HG02798 (cell line): ENCODE results near the gene IRF9.

Source experiments
- ATAC-seq: cut with Tn5 transposase; IDR thresholded peaks from one replicate; pipeline ENCODE4 v1.9.1; 2021; ENCODE audit warnings: mild to moderate bottlenecking; ENCODE audit not compliant: unreplicated experiment, poor library complexity

The IRF9 gene

DNA sequence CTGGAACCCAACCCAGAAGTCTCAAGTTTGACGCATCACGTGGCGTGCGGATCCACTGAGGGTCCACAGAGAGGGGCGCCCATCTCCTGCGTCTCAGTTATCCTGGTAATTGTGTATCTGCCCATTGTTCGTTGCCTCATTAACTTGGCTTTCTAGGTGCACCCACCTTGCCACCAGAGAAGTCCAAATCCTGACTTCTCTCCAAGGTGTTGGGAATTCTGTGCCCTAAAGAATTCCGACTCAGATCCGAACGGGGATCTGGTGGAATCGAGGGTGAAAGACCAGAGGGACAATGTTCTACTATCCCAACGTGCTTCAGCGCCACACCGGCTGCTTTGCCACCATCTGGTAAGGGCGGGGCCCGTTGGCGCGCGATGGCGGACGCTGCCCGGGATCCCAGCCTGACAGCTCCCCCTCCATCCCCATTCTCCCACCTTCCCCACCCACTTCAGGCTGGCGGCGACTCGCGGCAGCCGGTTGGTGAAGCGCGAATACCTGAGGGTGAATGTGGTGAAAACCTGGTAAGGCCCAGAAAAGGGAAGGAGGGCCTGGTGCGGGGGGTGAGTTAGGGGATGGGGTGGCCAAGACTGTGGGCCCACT lies 11.3 kb downstream of the IRF9 start:
- no peak for ATAC-seq

- ATAC-seq = no peak
These were observed 11.8 kb downstream of the IRF9 start for GRCh38 chr14:24172871-24173281.

GRCh38 chr14:24176599-24176998 lies 15.5 kb downstream of the IRF9 start:
- no peak for ATAC-seq

DNA sequence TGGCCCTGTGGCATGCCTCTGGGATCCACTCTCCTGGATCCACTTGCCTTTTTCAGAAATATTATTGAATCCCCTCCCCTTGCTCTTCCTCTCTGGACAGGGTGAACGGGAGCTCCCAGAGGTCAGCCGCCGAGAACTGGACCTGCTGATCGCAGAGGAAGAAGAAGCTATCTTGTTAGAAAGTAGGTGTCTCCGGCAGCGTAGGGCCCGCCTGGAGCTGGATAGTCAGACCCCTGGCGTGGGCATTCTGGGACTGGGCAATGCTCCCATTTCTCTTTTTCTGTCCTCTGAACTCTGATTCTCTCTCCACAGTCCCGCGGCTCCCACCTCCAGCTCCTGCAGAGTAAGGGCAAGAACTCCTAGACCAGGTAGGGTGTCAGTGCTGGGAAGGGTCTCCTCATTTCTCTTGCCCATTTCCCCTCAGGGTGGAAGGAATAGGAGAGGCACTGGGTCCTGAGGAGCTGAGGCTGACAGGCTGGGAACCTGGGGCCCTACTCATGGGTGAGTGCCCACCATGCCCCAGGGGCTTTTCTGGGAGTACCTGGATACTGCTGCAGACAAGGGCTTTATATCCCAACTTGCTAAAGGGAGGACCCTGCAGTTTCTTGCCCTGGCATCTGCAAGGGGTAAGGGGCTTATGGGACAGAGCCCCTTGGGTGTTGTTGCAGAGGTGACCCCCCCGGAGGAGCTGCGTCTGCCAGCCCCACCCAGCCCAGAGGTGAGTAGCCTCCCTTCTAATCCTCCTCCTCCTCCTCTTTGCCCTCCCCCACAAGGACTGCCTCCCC lies 16.2 kb downstream of the IRF9 start:
- ATAC-seq = no peak

DNA sequence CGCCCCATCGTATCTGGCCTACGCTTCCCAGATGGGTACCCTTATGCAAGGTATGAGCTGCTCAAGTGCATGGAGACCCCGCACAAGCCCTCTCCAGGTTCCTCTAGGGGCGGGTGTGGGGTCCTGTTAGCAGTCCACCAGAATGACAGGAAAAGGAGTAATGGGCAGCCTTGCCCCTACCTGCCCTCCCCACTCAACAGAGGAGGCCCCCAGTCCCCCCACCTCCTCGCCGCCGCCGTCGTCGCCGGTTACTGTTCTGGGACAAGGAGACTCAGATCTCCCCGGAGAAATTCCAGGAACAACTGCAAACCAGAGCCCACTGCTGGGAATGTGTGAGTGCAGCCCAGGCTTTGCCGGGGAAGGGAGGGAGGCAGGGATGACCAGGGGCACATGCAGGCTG lies 16.8 kb downstream of the IRF9 start:
- no peak for ATAC-seq

GRCh38 chr14:24178399-24179178 lies 17.5 kb downstream of the IRF9 start:
- no peak for ATAC-seq

DNA sequence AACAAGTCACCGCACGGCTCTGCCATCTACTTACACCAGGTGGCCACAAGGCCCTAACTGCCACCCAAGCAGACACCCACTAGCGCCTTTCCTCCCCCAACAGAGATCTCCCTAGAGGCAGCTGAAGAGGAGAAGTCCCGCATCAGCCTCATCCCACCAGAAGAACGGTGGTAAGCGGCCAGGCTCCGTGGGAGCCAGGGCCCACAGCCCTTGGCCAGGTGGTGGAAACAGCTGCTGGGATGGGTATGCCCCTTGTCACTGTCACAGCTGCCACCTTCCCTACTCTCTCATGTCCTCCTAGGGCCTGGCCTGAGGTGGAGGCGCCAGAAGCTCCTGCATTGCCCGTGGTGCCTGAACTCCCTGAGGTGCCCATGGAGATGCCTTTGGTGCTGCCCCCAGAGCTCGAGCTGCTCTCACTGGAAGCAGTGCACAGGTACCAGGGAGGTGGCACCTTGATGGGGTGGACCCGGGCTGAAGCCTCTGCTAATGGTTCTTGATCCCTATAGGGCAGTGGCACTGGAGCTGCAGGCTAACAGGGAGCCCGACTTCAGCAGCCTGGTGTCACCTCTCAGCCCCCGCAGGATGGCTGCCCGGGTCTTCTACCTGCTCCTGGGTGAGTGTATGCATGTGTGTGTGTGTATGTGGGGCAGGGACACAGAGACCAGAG lies 18.4 kb downstream of the IRF9 start:
- no peak for ATAC-seq

DNA sequence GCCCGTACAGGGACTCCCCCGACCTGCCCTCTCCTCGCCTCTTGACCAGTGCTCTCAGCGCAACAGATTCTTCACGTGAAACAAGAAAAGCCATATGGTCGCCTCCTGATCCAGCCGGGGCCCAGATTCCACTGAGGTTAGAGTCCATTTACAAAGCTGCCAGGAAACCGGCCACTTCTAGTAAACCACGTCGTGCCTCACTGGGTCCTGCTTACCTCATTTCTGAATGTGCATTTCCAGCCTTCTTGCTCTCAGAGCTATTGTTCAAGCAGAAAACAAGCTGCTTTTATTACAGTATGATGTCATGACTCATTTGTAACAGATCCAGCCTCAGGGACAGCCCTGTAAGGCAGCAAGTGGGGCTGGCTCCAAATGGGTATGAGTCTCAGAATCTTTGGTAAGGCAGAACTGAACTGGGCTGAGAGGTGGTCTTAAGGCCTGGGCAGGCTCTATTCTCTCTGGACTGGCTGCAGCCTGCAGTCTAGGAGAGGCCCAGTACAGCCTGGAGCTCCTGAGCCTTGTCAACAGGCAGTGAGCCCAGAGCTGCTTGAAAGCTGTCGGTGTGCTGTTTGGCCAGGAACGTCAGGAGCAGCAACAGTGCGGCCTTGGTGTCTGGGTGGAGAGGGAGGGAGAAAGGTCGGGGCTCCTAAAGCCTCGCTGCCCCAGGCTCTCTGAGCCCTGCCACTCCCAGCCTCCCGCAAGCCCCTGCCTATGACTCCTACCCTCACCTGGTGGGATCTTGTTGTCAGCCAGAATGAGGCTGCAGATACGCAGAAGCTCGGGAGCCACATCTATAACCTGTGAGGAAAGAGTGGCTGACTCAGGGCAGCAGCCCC lies 19.1 kb downstream of the IRF9 start:
- no peak for ATAC-seq

DNA sequence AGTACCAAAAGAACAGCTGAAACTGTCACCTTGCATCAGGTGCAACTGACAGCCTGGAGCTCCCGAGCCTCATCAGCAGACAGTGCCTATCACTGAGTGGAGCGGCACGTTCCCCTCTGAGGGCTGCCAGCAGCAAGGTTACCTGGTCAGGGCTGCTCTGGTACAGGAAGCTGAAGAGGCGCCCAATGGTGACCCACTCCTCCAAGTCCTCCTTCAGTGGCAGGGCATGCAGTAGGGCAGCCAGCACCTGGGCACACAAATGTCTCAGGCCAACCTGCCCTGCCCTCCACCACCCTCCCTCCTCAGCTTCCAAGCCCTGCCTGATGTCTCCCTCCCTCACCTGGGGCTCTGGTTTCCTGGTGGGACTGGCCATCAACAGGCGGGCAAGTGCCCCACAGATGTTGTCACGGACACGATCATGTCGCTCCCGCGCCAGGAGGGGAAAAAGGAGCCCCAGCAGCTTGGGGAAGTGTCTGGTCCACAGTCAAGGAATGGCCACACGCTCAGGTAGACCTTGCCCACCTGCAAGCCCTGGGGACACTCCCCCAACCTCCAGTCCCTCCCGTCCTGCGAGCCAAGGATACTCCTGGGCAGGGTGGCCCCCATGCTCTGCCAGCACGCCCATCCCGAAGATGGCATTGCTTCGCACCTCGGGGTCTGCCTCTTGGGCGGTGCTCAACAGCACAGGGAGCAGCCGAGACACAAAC lies 20.5 kb downstream of the IRF9 start:
- ATAC-seq = no peak

DNA sequence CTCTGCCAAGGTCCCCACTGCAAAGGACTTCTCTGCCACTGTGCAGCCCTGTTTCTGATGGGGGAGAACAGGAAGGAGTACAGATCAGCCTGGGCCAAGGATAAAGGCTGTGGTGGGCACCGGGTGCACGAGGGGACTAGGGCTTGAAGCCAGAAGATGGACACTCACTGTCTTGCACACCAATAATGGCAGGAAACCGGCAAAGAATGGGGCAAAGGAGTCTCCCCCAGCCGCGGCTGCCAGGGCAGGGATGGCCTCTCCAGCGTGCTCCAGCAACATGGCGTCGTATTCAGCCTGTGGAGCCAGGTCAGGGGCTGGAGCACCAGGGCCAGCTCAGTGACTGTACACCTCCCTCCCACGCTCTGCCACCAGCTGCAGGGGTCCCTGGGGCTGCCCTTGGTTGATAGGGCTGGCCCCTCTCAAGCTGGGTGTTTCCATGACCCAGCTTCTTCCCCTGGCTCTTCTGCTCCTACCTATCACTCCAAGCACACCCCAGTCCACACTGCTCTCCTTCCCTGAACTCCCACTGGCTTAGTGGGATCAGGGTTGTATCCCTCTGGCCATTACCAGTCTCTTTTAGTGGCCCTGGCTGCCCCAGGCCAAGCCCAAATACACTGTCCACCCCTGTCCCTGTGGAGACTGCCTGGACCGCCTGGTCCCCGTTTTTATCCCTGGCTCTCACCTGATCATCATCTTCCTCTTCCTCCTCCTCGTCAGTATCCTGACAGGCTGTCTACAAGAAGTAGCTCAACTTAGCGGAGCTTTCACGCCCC lies 21.2 kb downstream of the IRF9 start:
- ATAC-seq = no peak

DNA sequence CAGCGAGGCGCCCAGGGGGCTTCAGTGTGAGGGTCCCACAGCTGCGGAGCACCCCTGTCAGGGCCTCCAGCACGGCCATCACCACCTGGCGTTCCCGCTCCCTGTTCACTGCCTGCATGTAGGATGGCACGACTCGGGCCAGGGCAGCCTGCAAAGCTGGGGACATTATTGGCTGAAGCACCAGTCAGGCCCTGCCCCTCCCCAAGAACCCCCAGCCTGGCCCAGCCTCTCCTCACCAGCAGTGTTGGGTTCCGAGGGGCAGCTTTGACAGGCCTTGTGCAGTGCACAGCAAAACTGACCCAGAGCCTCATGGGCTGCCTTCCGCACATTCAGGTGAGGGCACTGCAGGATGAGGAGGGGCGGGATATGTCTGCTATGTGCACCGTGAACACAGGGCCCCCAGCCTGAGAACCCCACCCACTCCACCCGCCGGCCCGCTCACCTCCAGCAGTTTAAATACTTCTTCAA lies 22.0 kb downstream of the IRF9 start:
- no peak for ATAC-seq

DNA sequence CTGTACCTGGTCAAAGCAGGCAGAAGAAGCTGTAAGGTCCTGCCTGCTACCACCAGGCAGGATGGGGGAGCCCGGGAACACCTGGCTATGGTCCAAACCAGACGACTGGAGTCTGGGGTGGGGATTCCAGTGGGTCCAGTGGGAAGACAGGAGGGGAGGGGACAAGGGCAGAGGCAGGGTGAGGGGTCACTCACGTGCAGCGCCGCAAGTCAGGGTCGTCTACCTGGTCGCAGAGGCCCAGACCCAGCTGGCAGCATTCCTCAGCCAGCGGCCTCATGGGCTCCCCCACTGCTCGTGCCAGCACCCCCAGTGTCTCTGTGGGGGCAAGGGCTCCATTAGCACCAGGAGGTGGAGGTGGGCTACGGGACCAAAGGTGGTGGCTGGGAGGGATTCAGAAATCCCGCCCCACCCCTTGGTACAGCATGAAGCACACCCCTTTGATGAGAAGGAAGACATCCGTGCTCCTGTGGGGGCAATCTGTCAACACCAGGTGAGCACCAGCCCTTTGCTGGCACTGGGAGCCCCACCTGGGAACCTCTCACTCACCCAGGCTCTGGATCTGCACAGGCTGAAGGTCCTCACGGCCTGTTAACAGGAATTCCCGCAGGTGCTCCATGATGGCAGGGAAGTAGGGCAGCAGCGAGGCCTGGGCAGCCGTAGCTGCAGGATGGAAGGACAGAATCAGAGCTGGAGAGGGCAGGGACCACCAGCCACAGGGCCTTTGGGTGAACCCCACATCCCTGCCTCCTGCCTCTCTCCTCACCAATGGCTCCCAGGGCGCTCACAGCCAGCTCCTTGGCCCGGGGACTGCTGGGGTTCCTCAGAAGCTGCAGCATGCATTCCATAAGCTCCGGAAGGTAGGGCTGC lies 23.3 kb downstream of the IRF9 start:
- no peak for ATAC-seq

DNA sequence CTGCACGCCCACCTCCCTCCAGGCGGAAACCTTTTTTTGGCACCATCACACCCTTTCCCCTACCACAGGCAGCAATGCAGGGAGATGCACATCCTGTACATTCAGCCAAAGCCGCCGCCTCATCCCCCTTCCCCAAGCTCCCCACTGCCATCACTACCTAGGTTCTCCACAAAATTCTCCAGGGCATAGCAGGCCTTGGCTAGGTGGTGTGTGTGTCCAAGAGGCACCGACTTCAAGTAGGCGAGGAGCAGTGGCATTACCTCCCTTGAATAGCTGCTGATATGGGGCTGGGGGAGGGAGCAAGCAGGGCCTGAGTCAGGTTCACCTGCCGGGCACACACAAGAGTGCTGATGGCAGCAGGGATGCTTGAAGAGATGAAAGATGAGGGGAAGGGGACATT lies 24.0 kb downstream of the IRF9 start:
- ATAC-seq = no peak

GRCh38 chr14:24185741-24186140 lies 24.7 kb downstream of the IRF9 start:
- ATAC-seq = no peak

GRCh38 chr14:24186831-24187538 lies 25.9 kb downstream of the IRF9 start:
- ATAC-seq = no peak

DNA sequence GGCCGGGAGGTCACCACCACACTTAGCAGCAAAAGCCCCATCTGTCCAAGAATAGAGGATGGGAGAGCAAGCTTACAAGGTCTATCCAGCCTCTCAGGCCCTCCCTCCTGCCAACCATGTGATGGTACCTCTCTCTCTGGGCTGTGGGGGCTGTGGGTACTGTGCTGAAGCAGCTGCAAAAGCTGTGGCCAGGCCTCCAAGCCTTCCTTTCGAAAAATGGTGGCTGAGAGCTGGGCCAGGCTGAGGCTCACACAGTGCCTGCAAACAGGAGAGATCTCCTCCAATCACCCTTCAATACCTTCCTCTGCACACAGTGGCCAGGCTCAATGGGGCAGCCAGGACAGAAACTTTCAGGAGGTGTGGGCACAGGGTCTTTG lies 26.5 kb downstream of the IRF9 start:
- ATAC-seq = no peak
